Neural cell (in vitro differentiated cells): Measurements from ENCODE around the gene PDE8A. TPM values are rescaled to one million over a fixed set of nuclear protein-coding genes. Genes with fewer than 3 reads are reported as not detected.

ENCODE experiments used
- H2AFZ ChIP-seq: fragments of 200-600, 300-800 bp; sonication (generic), shearing (Covaris generic); 2 replicates; pipeline ENCODE4 v1.6.0; 2014; ENCODE audit warnings: low read depth, mild to moderate bottlenecking, antibody characterized with exemption, low read length, moderate library complexity
- H3F3A ChIP-seq: fragments of 200-600 bp; shearing (Covaris generic); 2 replicates; pipeline ENCODE4 v1.6.1; 2016; ENCODE audit warnings: mild to moderate bottlenecking, moderate library complexity, mixed read lengths, antibody characterized with exemption, low read length; ENCODE audit not compliant: insufficient read depth, poor library complexity, severe bottlenecking
- H3K27ac ChIP-seq: fragments of 200-600, 300-800 bp; sonication (generic), shearing (Covaris generic); 2 replicates; pipeline ENCODE4 v1.5.1; 2014; ENCODE audit warnings: mild to moderate bottlenecking, low read length, moderate library complexity
- H3K27me3 ChIP-seq: fragments of 300-800, 200-600 bp; sonication (generic), shearing (Covaris generic); 2 replicates; pipeline ENCODE4 v1.6.0; 2014; ENCODE audit warnings: mild to moderate bottlenecking, low read depth, low read length, moderate library complexity; ENCODE audit not compliant: insufficient read depth
- H3K36me3 ChIP-seq: fragments of 300-800, 200-600 bp; sonication (generic), shearing (Covaris generic); 2 replicates; pipeline ENCODE4 v1.5.1; 2014; ENCODE audit warnings: mild to moderate bottlenecking, antibody characterized with exemption, low read length, moderate library complexity; ENCODE audit not compliant: insufficient read depth
- H3K4me2 ChIP-seq: fragments of 300-800, 200-600 bp; sonication (generic), shearing (Covaris generic); 2 replicates; pipeline ENCODE4 v1.6.0; 2014; ENCODE audit warnings: mild to moderate bottlenecking, low read length
- H3K4me3 ChIP-seq: fragments of 300-800, 200-600 bp; sonication (generic), shearing (Covaris generic); 2 replicates; pipeline ENCODE4 v1.5.1; 2014; ENCODE audit warnings: mild to moderate bottlenecking, low read length, moderate library complexity
- H3K79me2 ChIP-seq: fragments of 200-600 bp; shearing (Covaris generic); replicated peaks from 2 replicates; pipeline ENCODE4 v1.6.0; 2014; ENCODE audit warnings: mild to moderate bottlenecking, low read length, moderate library complexity; ENCODE audit not compliant: insufficient read depth
- H3K9ac ChIP-seq: fragments of 300-800, 200-600 bp; sonication (generic), shearing (Covaris generic); 2 replicates; pipeline ENCODE4 v1.6.1; 2016; ENCODE audit warnings: mild to moderate bottlenecking, low read length, mixed read lengths
- H3K9me2 ChIP-seq: fragments of 200-600 bp; shearing (Covaris generic); 2 replicates; pipeline ENCODE4 v1.6.1; 2016; ENCODE audit warnings: mild to moderate bottlenecking, low read length, mixed read lengths; ENCODE audit not compliant: insufficient read depth
- H3K9me3 ChIP-seq: fragments of 200-600, 300-800 bp; sonication (generic), shearing (Covaris generic); 2 replicates; pipeline ENCODE4 v1.6.1; 2016; ENCODE audit warnings: mild to moderate bottlenecking, mixed run types, low read length, moderate library complexity, mixed read lengths
- H4K20me1 ChIP-seq: fragments of 200-600 bp; shearing (Covaris generic); 2 replicates; pipeline ENCODE4 v1.6.1; 2016; ENCODE audit warnings: mild to moderate bottlenecking, mixed run types; ENCODE audit not compliant: insufficient read depth
- EP300 ChIP-seq: fragments of 450-650 bp; conservative IDR thresholded peaks from 2 replicates; pipeline ENCODE4 v1.6.1; 2014; ENCODE audit warnings: antibody characterized with exemption, mild to moderate bottlenecking, moderate library complexity; ENCODE audit not compliant: poor library complexity, severe bottlenecking
- MXI1 ChIP-seq: fragments of 450-650 bp; conservative IDR thresholded peaks from 2 replicates; pipeline ENCODE4 v1.6.1; 2014; ENCODE audit warnings: antibody characterized with exemption, mild to moderate bottlenecking; ENCODE audit not compliant: poor library complexity, severe bottlenecking
- RAD21 ChIP-seq: fragments of 450-650 bp; conservative IDR thresholded peaks from 2 replicates; pipeline ENCODE4 v1.6.1; 2014; ENCODE audit warnings: antibody characterized with exemption, mild to moderate bottlenecking, moderate library complexity
- SMC3 ChIP-seq: fragments of 450-650 bp; conservative IDR thresholded peaks from 2 replicates; pipeline ENCODE4 v1.6.1; 2014; ENCODE audit warnings: antibody characterized with exemption, mild to moderate bottlenecking, moderate library complexity; ENCODE audit not compliant: poor library complexity
- polyA plus RNA-seq: library from polyadenylated mRNA; depleted of rRNA; stranded (reverse); fragments of >200 nt; gene quantifications from 2 replicates; pipeline ENCODE4 v1.2.3, GENCODE V29; 2014
- TF ChIP-seq, protein P1 (sequence below): IDR thresholded peaks from 2 replicates; pipeline ENCODE4 v1.6.1; 2012; ENCODE audit warnings: borderline replicate concordance
- TF ChIP-seq, protein P2 (sequence below): fragments of 450-650 bp; IDR thresholded peaks from 2 replicates; pipeline ENCODE4 v1.5.1; 2014; ENCODE audit warnings: antibody characterized with exemption, mild to moderate bottlenecking, moderate library complexity; ENCODE audit not compliant: poor library complexity, severe bottlenecking

The PDE8A gene
- polyA plus RNA-seq, 1 donor from 2014 or later = 13.2 TPM

DNA sequence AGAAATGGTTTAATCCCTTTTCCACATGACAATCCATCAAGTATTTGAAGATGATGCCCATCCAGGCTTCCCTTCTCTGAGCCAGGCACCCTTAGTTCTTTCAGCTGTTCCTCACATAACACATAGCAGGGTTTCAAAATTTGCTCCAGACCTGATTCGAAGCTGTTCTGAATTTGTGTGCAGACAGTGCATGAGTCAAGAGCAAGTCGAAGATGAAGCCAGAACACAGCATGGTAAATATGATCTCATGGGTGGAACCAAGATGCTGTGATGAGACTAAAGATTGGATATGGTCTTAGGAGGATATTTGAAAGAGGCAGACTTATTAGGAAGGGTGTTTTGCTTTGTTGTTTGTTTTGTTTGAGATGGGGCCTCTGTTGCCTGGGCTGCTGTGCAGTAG lies 32.6 kb upstream of the PDE8A start:
- Histone ChIP-seq H3K27ac (no peak overlapping the region), H3K9me3 (no peaks in the 10 kb centered on the region), H2AFZ (no peak overlapping the region), H3K9me2 (no peaks in the 10 kb centered on the region), H3K9ac (no peak overlapping the region), H3K4me3 (no peak overlapping the region), H4K20me1 (no peaks in the 10 kb centered on the region), H3K79me2 (no peaks in the 10 kb centered on the region), H3K27me3 (no peaks in the 10 kb centered on the region), H3F3A (no peaks in the 10 kb centered on the region), H3K4me2 (no peak overlapping the region), H3K36me3 (no peaks in the 10 kb centered on the region)
- TF ChIP-seq, protein P1, sequence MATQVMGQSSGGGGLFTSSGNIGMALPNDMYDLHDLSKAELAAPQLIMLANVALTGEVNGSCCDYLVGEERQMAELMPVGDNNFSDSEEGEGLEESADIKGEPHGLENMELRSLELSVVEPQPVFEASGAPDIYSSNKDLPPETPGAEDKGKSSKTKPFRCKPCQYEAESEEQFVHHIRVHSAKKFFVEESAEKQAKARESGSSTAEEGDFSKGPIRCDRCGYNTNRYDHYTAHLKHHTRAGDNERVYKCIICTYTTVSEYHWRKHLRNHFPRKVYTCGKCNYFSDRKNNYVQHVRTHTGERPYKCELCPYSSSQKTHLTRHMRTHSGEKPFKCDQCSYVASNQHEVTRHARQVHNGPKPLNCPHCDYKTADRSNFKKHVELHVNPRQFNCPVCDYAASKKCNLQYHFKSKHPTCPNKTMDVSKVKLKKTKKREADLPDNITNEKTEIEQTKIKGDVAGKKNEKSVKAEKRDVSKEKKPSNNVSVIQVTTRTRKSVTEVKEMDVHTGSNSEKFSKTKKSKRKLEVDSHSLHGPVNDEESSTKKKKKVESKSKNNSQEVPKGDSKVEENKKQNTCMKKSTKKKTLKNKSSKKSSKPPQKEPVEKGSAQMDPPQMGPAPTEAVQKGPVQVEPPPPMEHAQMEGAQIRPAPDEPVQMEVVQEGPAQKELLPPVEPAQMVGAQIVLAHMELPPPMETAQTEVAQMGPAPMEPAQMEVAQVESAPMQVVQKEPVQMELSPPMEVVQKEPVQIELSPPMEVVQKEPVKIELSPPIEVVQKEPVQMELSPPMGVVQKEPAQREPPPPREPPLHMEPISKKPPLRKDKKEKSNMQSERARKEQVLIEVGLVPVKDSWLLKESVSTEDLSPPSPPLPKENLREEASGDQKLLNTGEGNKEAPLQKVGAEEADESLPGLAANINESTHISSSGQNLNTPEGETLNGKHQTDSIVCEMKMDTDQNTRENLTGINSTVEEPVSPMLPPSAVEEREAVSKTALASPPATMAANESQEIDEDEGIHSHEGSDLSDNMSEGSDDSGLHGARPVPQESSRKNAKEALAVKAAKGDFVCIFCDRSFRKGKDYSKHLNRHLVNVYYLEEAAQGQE = no peak
- no peak for TF ChIP-seq RAD21
- TF ChIP-seq, protein P2, sequence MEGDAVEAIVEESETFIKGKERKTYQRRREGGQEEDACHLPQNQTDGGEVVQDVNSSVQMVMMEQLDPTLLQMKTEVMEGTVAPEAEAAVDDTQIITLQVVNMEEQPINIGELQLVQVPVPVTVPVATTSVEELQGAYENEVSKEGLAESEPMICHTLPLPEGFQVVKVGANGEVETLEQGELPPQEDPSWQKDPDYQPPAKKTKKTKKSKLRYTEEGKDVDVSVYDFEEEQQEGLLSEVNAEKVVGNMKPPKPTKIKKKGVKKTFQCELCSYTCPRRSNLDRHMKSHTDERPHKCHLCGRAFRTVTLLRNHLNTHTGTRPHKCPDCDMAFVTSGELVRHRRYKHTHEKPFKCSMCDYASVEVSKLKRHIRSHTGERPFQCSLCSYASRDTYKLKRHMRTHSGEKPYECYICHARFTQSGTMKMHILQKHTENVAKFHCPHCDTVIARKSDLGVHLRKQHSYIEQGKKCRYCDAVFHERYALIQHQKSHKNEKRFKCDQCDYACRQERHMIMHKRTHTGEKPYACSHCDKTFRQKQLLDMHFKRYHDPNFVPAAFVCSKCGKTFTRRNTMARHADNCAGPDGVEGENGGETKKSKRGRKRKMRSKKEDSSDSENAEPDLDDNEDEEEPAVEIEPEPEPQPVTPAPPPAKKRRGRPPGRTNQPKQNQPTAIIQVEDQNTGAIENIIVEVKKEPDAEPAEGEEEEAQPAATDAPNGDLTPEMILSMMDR = no peak

DNA sequence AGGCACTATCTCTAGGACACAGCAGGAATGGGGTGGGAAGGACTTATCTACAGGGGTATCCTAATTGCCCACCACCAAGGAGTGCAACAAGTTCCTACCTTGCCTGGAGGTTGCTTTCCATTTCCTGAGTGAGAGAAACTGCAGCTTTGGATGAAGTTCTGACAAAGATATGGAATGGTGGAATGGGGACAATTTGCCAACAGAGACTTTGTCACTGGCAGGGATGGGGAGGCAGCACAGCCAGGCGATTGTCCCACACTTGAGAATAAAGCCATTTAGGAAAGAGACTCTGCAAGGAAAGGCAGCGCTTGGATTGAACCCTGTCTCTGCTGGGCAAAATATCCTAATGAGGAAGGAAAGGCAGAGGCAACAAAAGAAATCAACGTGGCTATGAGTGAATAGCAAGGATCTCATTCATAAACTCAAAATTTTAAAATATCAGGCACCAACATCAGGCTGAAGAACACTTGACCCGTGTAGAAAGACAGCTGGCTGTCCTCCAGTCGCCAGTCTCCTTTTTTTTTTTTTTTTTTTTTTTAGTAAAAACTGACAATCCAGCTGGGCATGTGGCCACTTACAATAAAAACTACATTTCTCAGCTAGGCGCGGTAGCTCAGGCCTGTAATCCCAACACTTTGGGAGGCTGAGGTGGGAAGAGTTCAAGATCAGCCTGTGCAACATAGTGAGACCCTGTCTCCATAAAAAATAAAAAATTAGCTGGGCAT lies 31.6 kb upstream of the PDE8A start:
- Histone ChIP-seq H3K4me3 (no peak overlapping the region), H3K27ac (no peak overlapping the region), H3F3A (no peaks in the 10 kb centered on the region)

More for the DNA sequence above, 31.6 kb upstream of the PDE8A start:
- Histone ChIP-seq H3K36me3 (no peaks in the 10 kb centered on the region), H3K27me3 (no peaks in the 10 kb centered on the region), H3K9me3 (no peaks in the 10 kb centered on the region), H4K20me1 (no peaks in the 10 kb centered on the region), H3K4me2 (no peak overlapping the region), H2AFZ (no peak overlapping the region), H3K79me2 (no peaks in the 10 kb centered on the region), H3K9ac (no peak overlapping the region), H3K9me2 (no peaks in the 10 kb centered on the region)
- TF ChIP-seq SMC3 (no peak), EP300 (no peak), RAD21 (no peak), MXI1 (no peak)
- TF ChIP-seq, protein P2 = no peak
- TF ChIP-seq, protein P1 = no peak
